ENCODE results near the gene TSPAN13.

Gene TSPAN13

GRCh38 chr7:16816824-16817223 is 63.3 kb downstream of the TSPAN13 start:
- DNase-seq, result no peak

GRCh38 chr7:16817536-16817935 is 64.0 kb downstream of the TSPAN13 start:
- no peak for DNase-seq

- no peak for DNase-seq
Measured at GRCh38 chr7:16818732-16819131, 65.2 kb downstream of the TSPAN13 start.

- no peak for DNase-seq
Measured at GRCh38 chr7:16822029-16822428, 68.5 kb downstream of the TSPAN13 start.

GRCh38 chr7:16826060-16826459 is 72.5 kb downstream of the TSPAN13 start:
- DNase-seq, result no peak

- DNase-seq, result no peak
Measured at GRCh38 chr7:16833373-16833772, 79.8 kb downstream of the TSPAN13 start.

Data from CD4-positive, alpha-beta T cell treated with Interferon alpha-2 for 1 hour (primary cell).